CD4-positive, CD25-positive, alpha-beta regulatory T cell (primary cell): Measurements from ENCODE around the gene SORBS2. TPM values are rescaled to one million over a fixed set of nuclear protein-coding genes. Genes with fewer than 3 reads are reported as not detected.

ENCODE experiments used
- ATAC-seq, 2 donors: fragments of 150-1000 bp; cut with Tn5 transposase; one replicate each; pipeline ENCODE4 v1.10.0; 2021; ENCODE audit warnings: low read depth in 2 of 2, moderate number of reproducible peaks in 2 of 2, moderate library complexity in 1 of 2
- DNase-seq, 3 donors: peaks; one replicate each; pipeline versions ENCODE4 v3.0.0 to v3.0.0-alpha.2; 2012 to 2022; ENCODE audit warnings: mixed read lengths in 1 of 3
- H3K27ac ChIP-seq: one replicate; pipeline ENCODE4 v1.7.0; 2013; ENCODE audit warnings: mild to moderate bottlenecking, low read length; ENCODE audit not compliant: insufficient read depth, poor library complexity, severe bottlenecking
- H3K27me3 ChIP-seq: one replicate; pipeline ENCODE4 v1.7.0; 2013; ENCODE audit warnings: low read length; ENCODE audit not compliant: control insufficient read depth, insufficient read depth
- H3K36me3 ChIP-seq: one replicate; pipeline ENCODE4 v1.7.0; 2013; ENCODE audit warnings: mild to moderate bottlenecking, low read length, moderate library complexity; ENCODE audit not compliant: control insufficient read depth, insufficient read depth
- H3K4me1 ChIP-seq: 2 replicates; pipeline ENCODE4 v1.7.0; 2013; ENCODE audit warnings: mild to moderate bottlenecking, low read length; ENCODE audit not compliant: insufficient read depth, control insufficient read depth, poor library complexity, severe bottlenecking
- H3K4me3 ChIP-seq: one replicate; pipeline ENCODE4 v1.7.0; 2013; ENCODE audit warnings: low read depth, mild to moderate bottlenecking, low read length, moderate library complexity
- H3K9me3 ChIP-seq, 2 experiments: 1 replicate in 1 of 2; 2 replicates in 1 of 2; pipeline ENCODE4 v1.7.0; 2013; ENCODE audit warnings: low read length in 2 of 2, mild to moderate bottlenecking in 1 of 2, moderate library complexity in 1 of 2; ENCODE audit not compliant: control insufficient read depth in 2 of 2
- H3K27ac Mint-ChIP-seq, 3 donors: one replicate each; pipeline ENCODE4 v1.8.0; 2020 to 2022; ENCODE audit warnings: mild to moderate bottlenecking in 3 of 3, mixed read lengths in 3 of 3, moderate library complexity in 2 of 3
- H3K27me3 Mint-ChIP-seq: one replicate; pipeline ENCODE4 v1.8.0; 2022; ENCODE audit warnings: mild to moderate bottlenecking, mixed read lengths
- H3K36me3 Mint-ChIP-seq: one replicate; pipeline ENCODE4 v1.8.0; 2020; ENCODE audit warnings: mixed read lengths
- H3K4me1 Mint-ChIP-seq, 4 donors: one replicate each; pipeline ENCODE4 v1.8.0; 2020 to 2022; ENCODE audit warnings: mixed read lengths in 4 of 4, mild to moderate bottlenecking in 1 of 4
- H3K4me3 Mint-ChIP-seq, 4 donors: one replicate each; pipeline ENCODE4 v1.8.0; 2020 to 2022; ENCODE audit warnings: mild to moderate bottlenecking in 4 of 4, mixed read lengths in 4 of 4, moderate library complexity in 3 of 4
- H3K9me3 Mint-ChIP-seq, 7 donors: one replicate each; pipeline ENCODE4 v1.8.0; 2020 to 2022; ENCODE audit warnings: mixed read lengths in 7 of 7, mild to moderate bottlenecking in 3 of 7, moderate library complexity in 2 of 7
- polyA plus RNA-seq, 4 donors: library from polyadenylated mRNA; unstranded; fragments of 300-500 nt; fragmentation: Illumina TruSeq; gene quantifications; one replicate each; pipeline ENCODE4 v1.2.3, GENCODE V29; 2021
- total RNA-seq: library from RNA; stranded (reverse); gene quantifications from one replicate; pipeline ENCODE4 v1.2.3, GENCODE V29; 2022

The SORBS2 gene
- total and polyA plus RNA-seq, 5 donors from 2014 or later, result 0.07 TPM; not detected in 4

DNA sequence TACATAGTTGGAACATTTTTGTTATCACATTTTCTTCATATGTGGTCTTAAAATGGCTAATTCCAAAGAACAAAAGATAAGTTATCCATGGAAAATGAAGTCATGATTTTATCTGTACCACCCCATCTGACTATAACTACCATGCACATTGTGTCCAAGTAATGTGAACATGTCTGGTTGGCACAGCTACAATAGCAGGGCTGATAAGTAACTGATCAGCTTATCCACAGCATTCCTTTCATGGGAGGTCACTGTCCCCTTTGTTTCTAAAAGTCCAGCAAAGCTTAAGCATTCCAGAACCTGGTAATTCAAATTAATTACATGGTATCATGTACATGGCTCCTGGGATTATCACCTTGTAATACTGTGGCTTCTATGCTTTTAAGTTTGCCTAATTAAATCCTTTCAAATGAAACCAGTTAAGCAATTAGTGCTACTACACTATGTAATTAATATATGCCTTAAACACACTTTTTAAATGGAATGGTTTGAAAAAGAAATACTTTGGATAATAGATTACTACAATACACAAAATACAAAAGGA, 21.1 kb upstream of the SORBS2 start:
- no peaks in the 10 kb centered on the region for H3K9me3 ChIP-seq
- Mint-ChIP-seq H3K27me3 (peaks cover 10% of the 10 kb centered on the region), H3K36me3 (no peaks in the 10 kb centered on the region), H3K27ac (no peak overlapping the region), H3K9me3 (peaks cover 0 to 4% (median 0%) of the 10 kb centered on the region in 7 donors), H3K4me1 (no peaks in the 10 kb centered on the region), H3K4me3 (no peak overlapping the region)
- no peaks in the 10 kb centered on the region for H3K27me3 ChIP-seq
- H3K4me1 ChIP-seq, result no peaks in the 10 kb centered on the region
- no peak overlapping the region for H3K27ac ChIP-seq
- H3K36me3 ChIP-seq, result no peaks in the 10 kb centered on the region
- DNase-seq (no peak), ATAC-seq (no peak)
- no peak overlapping the region for H3K4me3 ChIP-seq

DNA sequence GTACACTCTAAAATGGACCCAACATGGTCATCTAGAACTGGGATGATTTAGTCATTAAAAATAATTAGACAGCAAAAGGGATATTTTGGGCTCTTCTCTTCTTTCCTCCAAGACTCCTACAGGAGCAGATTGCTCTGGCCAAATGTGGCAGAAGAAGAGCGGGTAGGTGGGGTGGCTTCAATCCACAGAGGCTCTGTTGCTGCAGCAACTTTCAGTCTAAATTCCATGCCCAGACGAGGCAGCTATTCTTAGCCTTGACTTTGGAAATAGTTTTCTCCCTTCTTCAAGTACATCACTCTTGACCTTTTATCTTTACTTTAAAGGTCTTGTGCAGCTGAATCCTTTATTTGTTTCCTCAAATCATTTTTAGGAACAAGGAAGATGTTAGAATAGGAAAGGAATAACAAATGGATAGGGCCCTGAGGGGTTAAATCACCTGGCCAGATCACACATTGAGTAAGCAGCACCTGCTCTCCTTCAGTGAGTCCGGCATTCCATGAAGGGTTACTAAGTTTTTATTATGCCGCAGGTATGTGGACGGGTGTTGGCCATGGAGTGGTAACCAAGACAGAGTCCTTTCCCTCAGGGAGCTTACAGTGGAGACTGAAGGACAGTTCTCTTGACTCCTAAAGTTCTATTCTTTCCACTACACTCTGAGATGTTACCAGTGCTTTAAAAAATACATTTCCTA, 19.3 kb upstream of the SORBS2 start:
- DNase-seq, result no peak
- no peaks in the 10 kb centered on the region for H3K4me1 ChIP-seq
- H3K27ac ChIP-seq, result no peak overlapping the region
- no peaks in the 10 kb centered on the region for H3K36me3 ChIP-seq
- H3K4me1 Mint-ChIP-seq, result no peaks in the 10 kb centered on the region
- no peak overlapping the region for H3K27ac Mint-ChIP-seq
- no peaks in the 10 kb centered on the region for H3K36me3 Mint-ChIP-seq
- H3K9me3 Mint-ChIP-seq, result peaks cover 0 to 4% (median 0%) of the 10 kb centered on the region in 7 donors
- ATAC-seq, result no peak
- peaks cover 10% of the 10 kb centered on the region for H3K27me3 Mint-ChIP-seq
- no peaks in the 10 kb centered on the region for H3K27me3 ChIP-seq
- no peak overlapping the region for H3K4me3 Mint-ChIP-seq
- no peaks in the 10 kb centered on the region for H3K9me3 ChIP-seq
- no peak overlapping the region for H3K4me3 ChIP-seq

DNA sequence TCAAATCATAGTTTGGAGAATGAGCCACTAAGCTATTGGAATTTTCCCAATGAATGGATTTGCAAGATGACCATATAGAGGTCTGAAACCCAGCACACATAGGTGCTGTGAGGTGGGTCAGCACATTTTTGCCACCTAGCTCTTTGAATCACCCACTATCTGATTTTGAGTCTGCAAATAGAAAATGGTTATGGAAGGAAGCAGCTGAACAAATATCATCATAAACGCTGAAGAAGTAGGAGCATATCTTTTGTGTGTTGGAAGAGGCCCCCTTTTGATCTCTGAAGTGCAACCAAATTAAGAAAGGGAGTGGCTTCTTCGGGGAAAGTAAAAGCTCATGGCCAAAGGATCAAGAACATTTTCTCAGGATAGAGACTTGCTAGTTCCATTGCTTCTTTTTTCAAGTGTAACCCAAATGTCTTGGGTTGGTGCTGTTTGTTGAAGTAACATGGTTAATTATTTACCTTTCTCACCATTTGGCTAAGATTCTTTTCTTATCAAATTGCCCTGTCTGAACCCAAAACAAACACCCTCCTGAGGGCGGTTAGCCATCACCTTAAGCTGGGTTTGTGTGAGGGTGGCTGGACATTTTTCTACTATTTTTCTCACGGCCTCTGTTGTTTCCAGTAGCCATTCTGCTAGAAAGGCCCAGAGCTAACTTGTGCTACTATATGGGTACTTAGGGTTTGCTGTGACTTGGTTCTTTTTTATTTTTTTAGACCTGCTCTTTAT, 18.4 kb upstream of the SORBS2 start:
- H3K27ac Mint-ChIP-seq, result no peak overlapping the region
- H3K27ac ChIP-seq, result no peak overlapping the region
- no peaks in the 10 kb centered on the region for H3K36me3 Mint-ChIP-seq
- DNase-seq (no peak), ATAC-seq (no peak)
- peaks cover 10% of the 10 kb centered on the region for H3K27me3 Mint-ChIP-seq
- no peaks in the 10 kb centered on the region for H3K9me3 ChIP-seq
- no peaks in the 10 kb centered on the region for H3K36me3 ChIP-seq
- H3K4me1 Mint-ChIP-seq, result no peaks in the 10 kb centered on the region
- H3K9me3 Mint-ChIP-seq, result peaks cover 0 to 4% (median 0%) of the 10 kb centered on the region in 7 donors
- H3K27me3 ChIP-seq, result no peaks in the 10 kb centered on the region
- H3K4me3 Mint-ChIP-seq, result no peak overlapping the region
- H3K4me3 ChIP-seq, result no peak overlapping the region
- no peaks in the 10 kb centered on the region for H3K4me1 ChIP-seq

DNA sequence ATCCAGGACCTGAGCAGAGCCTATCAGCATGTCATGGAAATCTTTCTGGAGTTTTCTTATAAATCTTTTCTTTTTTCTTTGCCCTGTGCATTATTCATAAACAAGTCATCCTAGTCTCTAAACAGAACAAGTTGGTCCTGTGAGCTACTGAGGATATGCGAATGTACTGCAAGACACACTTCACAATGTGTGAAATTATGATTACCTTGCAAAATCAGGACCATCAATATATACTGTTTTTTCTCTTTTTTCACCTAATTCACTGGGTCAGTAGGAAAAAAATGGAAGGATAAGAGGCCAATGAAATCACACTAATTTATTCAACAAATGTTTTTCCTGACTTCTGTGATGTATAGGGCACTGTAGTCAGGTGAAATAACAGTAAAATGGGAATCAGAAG, 14.4 kb upstream of the SORBS2 start:
- H3K9me3 Mint-ChIP-seq, result peaks cover 0 to 4% (median 0%) of the 10 kb centered on the region in 7 donors
- H3K4me3 Mint-ChIP-seq, result no peak overlapping the region
- H3K4me1 ChIP-seq, result no peaks in the 10 kb centered on the region
- H3K36me3 ChIP-seq, result no peaks in the 10 kb centered on the region
- no peaks in the 10 kb centered on the region for H3K9me3 ChIP-seq
- no peaks in the 10 kb centered on the region for H3K27me3 ChIP-seq
- no peaks in the 10 kb centered on the region for H3K4me1 Mint-ChIP-seq
- DNase-seq (no peak), ATAC-seq (no peak)
- no peak overlapping the region for H3K27ac Mint-ChIP-seq
- no peak overlapping the region for H3K4me3 ChIP-seq
- peaks cover 8% of the 10 kb centered on the region for H3K27me3 Mint-ChIP-seq
- H3K36me3 Mint-ChIP-seq, result no peaks in the 10 kb centered on the region
- H3K27ac ChIP-seq, result no peak overlapping the region

DNA sequence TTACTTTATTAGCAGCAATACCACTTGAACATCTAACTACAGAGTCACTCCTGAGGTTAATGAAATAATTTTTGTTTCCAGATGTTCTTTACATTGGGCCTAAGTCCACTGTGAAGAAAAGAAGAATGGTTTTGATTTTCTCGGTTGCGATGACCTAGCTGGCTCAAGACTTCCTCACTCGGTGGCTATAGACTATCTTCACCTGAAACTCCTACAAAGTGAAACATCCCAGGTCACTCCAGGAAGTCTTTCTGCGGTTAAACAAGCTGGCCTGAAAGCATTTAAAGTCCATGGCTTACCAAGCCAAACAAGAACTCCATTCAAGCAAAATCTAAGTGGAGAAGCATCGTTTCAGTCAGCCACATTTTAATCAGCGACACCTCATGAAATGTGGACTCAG, 13.7 kb upstream of the SORBS2 start:
- Histone ChIP-seq H3K27me3 (no peaks in the 10 kb centered on the region), H3K9me3 (no peaks in the 10 kb centered on the region), H3K4me3 (no peak overlapping the region), H3K36me3 (no peaks in the 10 kb centered on the region), H3K27ac (no peak overlapping the region), H3K4me1 (no peaks in the 10 kb centered on the region)
- Mint-ChIP-seq H3K4me3 (no peak overlapping the region), H3K9me3 (peaks cover 0 to 4% (median 0%) of the 10 kb centered on the region in 7 donors), H3K4me1 (no peaks in the 10 kb centered on the region), H3K27ac (no peak overlapping the region), H3K27me3 (peaks cover 4% of the 10 kb centered on the region), H3K36me3 (no peaks in the 10 kb centered on the region)
- ATAC-seq (no peak), DNase-seq (no peak)

DNA sequence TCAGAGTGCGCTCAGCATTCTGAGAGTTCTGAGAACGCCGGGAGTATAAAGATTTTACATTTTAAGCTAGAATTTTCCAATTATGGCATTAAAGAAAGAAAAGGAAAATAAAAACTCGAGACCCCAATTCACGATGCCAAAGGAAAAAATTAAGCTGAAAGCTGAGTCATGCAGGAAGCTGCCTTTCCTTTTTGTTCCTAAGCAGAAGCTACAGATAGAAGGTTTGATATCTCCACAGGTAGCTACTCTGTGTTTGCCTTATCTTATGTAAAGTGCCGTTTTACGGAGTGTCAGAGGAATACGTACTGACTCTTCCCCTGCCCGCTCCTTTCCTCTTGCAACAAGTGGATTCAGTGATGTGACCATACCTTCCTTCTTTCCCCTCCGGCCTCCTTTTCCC, 10.8 kb upstream of the SORBS2 start:
- Histone ChIP-seq H3K4me3 (no peak overlapping the region), H3K27me3 (no peaks in the 10 kb centered on the region), H3K36me3 (no peaks in the 10 kb centered on the region), H3K9me3 (no peaks in the 10 kb centered on the region), H3K27ac (no peak overlapping the region), H3K4me1 (no peaks in the 10 kb centered on the region)
- ATAC-seq, result no peak
- Mint-ChIP-seq H3K9me3 (peaks cover 0 to 2% (median 0%) of the 10 kb centered on the region in 7 donors), H3K27ac (no peak overlapping the region), H3K36me3 (no peaks in the 10 kb centered on the region), H3K27me3 (peaks cover 4% of the 10 kb centered on the region), H3K4me1 (no peaks in the 10 kb centered on the region), H3K4me3 (no peak overlapping the region)
- no peak for DNase-seq

DNA sequence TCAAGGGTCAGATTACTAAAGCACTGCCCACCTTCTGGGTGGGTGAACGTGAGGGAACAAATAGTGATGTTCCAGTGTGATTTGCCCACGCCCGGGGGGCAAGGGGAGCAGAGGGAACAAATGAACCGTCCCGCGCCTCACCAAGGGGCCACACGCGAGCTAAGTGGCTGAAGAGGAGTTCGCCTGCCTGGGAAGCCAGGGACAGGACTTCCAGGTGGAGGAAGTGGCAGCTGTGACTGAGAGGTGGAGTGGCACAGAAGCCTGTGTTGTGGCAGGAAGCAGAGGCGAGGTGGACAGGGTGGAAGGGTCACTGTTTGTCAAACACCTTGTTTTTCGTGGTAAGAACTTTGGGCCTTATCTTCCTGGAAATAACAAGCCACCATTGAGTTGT, 9.0 kb upstream of the SORBS2 start:
- H3K36me3 Mint-ChIP-seq, result no peaks in the 10 kb centered on the region
- Histone ChIP-seq H3K9me3 (no peaks in the 10 kb centered on the region), H3K36me3 (no peaks in the 10 kb centered on the region), H3K27me3 (no peaks in the 10 kb centered on the region), H3K27ac (no peak overlapping the region), H3K4me3 (no peak overlapping the region), H3K4me1 (no peaks in the 10 kb centered on the region)
- no peak for ATAC-seq
- no peak overlapping the region for H3K27ac Mint-ChIP-seq
- no peak overlapping the region for H3K4me3 Mint-ChIP-seq
- peaks cover 0 to 2% (median 0%) of the 10 kb centered on the region in 7 donors for H3K9me3 Mint-ChIP-seq
- peaks cover 4% of the 10 kb centered on the region for H3K27me3 Mint-ChIP-seq
- no peak for DNase-seq
- H3K4me1 Mint-ChIP-seq, result no peaks in the 10 kb centered on the region
